GM20000 (cell line): Measurements from ENCODE around the gene SLIT3.

Experiments used
- DNase-seq: peaks from one replicate; pipeline ENCODE4 v3.0.0; 2012; ENCODE audit warnings: low spot score
- TF ChIP-seq, protein P1 (sequence below): IDR thresholded peaks from 2 replicates; pipeline ENCODE4 v1.5.1; 2012; ENCODE audit warnings: mild to moderate bottlenecking, control low read depth; ENCODE audit errors: extremely low read depth, missing control alignments

SLIT3 gene

DNA sequence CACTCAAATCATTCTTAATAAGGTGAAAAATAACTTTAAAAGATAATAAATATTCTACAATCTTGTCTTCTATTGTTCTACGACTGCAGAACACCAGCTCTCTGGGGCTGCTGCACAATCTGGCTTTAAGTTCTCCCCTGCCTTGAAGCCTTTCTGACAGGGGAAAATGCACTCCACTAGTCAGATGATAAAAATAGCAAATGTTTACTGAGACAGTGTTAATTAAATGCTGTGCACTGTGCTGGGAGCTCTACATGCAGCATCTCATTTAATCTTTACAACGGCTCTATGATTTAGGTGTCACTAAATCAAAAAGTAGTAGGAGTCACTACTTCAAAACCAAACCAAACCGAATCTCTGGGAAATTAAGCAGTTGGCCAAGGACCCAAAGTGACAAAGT lies 132.7 kb downstream of the SLIT3 start:
- DNase-seq: no peak
- TF ChIP-seq, protein P1, sequence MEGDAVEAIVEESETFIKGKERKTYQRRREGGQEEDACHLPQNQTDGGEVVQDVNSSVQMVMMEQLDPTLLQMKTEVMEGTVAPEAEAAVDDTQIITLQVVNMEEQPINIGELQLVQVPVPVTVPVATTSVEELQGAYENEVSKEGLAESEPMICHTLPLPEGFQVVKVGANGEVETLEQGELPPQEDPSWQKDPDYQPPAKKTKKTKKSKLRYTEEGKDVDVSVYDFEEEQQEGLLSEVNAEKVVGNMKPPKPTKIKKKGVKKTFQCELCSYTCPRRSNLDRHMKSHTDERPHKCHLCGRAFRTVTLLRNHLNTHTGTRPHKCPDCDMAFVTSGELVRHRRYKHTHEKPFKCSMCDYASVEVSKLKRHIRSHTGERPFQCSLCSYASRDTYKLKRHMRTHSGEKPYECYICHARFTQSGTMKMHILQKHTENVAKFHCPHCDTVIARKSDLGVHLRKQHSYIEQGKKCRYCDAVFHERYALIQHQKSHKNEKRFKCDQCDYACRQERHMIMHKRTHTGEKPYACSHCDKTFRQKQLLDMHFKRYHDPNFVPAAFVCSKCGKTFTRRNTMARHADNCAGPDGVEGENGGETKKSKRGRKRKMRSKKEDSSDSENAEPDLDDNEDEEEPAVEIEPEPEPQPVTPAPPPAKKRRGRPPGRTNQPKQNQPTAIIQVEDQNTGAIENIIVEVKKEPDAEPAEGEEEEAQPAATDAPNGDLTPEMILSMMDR: no peak

- TF ChIP-seq, protein P1: no peak
- DNase-seq: no peak
Observed at GRCh38 chr5:169166078-169166477, 134.9 kb downstream of the SLIT3 start.

DNA sequence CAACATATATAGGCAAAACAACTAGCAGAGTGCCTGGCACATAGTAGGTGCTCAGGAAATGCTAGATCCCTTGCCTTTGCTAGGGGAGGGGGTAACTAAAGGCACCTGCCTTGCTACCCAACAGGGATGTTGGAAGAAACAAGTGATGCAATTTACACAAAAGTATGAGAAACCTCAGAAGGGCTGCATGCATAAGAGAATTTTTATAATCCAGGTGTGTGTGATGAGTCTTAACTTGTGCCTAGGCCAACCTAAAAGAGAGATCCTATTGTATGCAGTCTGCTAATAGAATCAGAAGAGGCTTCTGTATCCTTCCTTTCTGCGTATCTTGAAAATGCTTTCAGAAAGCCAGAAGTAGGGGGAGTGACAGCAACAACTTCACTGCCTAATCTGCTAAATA lies 135.9 kb downstream of the SLIT3 start:
- DNase-seq: no peak
- TF ChIP-seq, protein P1: no peak

- TF ChIP-seq, protein P1: no peak
Observed at GRCh38 chr5:169164481-169164925, 136.4 kb downstream of the SLIT3 start.

GRCh38 chr5:169162407-169162806 lies 138.5 kb downstream of the SLIT3 start:
- DNase-seq: no peak
- TF ChIP-seq, protein P1: no peak

More at GRCh38 chr5:169164481-169164925, 136.4 kb downstream of the SLIT3 start:
- no peak for DNase-seq

- DNase-seq: no peak
- TF ChIP-seq, protein P1: no peak
Observed at GRCh38 chr5:169161022-169161680, 139.8 kb downstream of the SLIT3 start.

- TF ChIP-seq, protein P1: no peak
- DNase-seq: no peak
Observed at GRCh38 chr5:169160405-169160901, 140.5 kb downstream of the SLIT3 start.
